Fibroblast of villous mesenchyme (primary cell): Measurements from ENCODE around the gene CD47. TPM values are rescaled to one million over a fixed set of nuclear protein-coding genes. Genes with fewer than 3 reads are reported as not detected.

Source experiments
- DNase-seq: peaks from one replicate; pipeline ENCODE4 v3.0.0-alpha.2; 2010; ENCODE audit warnings: low read depth
- H3K4me3 ChIP-seq: 2 replicates; pipeline ENCODE4 v1.5.1; 2011; ENCODE audit warnings: low read depth, mild to moderate bottlenecking, low read length
- CTCF ChIP-seq: IDR thresholded peaks from 2 replicates; pipeline ENCODE4 v1.5.1; 2012; ENCODE audit warnings: low read depth, mild to moderate bottlenecking, low read length; ENCODE audit not compliant: insufficient read depth
- total RNA-seq: library from RNA; depleted of rRNA; stranded (reverse); fragments of >200 nt; gene quantifications from 2 replicates; pipeline ENCODE4 v1.2.3, GENCODE V29; 2012

Gene CD47
- total RNA-seq, 1 donor, result 76.4 TPM

DNA sequence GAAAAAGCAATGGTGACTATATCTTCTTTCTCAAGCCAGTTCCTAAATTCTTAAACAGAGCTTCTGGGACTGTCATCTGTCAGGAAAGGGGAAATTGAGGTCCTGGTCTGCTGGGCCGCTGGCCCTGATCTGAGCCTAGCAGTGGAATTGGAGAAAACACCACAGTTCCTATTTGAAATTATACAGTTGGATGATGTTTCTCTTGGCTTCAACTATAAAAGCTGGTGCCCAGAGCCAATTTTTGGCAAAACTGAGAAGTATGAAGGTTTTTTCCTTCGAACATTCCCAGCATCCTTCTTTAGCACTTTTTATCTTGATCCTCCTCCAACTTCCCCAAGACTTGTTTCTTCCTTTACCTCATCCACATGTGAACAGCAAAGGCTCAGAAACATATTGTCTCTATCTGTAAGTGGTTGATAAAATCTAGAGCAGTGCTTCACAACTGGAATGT, 83.9 kb downstream of the CD47 start:
- DNase-seq, result no peak
- TF ChIP-seq CTCF, result no peak
- H3K4me3 ChIP-seq, result no peak overlapping the region

DNA sequence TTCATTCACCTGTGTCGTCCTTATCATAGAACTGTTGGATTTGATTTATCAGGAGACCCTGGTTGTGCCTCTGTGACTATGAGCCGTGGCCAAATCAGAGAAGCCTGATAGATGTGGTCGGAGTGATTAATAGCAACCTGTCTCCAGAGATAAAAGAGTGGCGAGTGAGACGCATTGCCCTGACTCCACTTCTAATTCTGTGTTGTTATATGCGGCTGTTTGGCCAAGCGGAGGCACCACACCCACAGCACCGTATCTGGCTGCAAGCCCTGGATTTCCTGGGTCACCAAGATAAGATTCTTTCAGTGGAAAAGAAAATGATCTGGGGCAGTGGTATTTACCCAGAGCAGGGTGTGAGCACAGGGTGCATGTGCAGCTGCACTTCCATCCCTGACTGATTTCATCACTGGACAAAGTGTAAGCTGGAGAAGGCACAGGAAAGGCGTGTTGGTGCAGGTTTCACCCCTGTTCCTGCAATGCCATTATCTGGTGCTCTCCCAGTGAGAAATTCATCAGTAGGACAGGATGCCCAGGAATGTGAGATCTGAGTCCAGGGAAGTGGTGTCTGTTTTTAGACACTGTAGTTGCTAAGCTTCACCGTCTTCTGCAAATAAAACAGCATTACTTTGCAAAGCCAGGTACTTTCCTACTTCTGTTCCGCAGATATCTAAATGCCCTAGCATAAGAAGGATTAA, 84.6 kb downstream of the CD47 start:
- DNase-seq, result peak; percentile 54
- no peak overlapping the region for H3K4me3 ChIP-seq
- no peak for TF ChIP-seq CTCF

DNA sequence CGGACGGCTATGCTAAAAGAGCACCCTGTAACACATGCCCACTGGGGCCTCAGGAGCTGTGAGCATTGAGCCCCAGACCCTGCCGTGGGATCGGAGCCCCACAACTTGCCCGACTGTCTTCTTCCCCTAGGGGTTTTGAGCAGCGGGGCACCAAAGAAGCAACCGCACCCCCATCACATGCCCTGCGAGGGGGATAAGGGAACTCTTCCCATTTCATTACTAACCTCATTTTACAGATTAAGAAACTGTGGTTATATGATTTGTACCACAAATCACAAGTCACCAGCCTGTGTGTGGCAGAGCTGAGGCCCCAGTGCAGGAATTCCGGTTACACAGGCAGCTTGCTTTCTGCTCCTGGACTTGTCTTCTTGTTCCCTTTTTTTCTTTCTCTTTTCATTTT, 86.2 kb downstream of the CD47 start:
- no peak for TF ChIP-seq CTCF
- H3K4me3 ChIP-seq, result no peak overlapping the region
- DNase-seq, result no peak

DNA sequence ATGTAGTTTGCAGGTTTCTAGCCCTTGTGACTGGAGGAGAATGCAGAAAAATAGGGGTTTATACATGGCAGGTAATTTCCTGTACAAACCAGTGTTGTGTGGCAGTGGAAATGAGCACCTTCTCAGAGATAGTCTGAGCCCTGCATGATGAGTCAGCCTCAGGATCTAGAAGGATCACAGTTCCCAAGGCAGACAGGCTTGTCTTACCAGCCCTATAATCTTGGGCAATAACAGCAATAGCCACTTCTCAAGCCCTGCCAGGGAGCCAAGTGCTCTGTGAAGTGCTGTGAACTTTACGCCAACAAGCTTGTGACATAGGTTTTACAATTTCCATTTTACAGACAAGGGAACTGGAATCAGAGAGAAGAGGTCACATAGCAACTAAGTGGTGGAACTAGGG, 89.4 kb downstream of the CD47 start:
- peak; percentile 35 for DNase-seq
- no peak overlapping the region for H3K4me3 ChIP-seq
- no peak for TF ChIP-seq CTCF

GRCh38 chr3:107999215-107999775, 91.5 kb downstream of the CD47 start:
- no peak for DNase-seq
- no peak for TF ChIP-seq CTCF
- no peak overlapping the region for H3K4me3 ChIP-seq

- DNase-seq, result no peak
- TF ChIP-seq CTCF, result no peak
- no peak overlapping the region for H3K4me3 ChIP-seq
These were observed 93.2 kb downstream of the CD47 start for GRCh38 chr3:107997671-107998070.
